HEK293 (cell line): Measurements from ENCODE around the gene EPHB3.
A peak's percentile ranks its signal among the peaks of the same experiment; 100 is the strongest.

Experiments used
- CTCF ChIA-PET: fragments of 350-600 bp; formaldehyde crosslinking; extraction: SDS; loops from one replicate; lab custom pipeline; 2021; ENCODE audit warnings: antibody characterized with exemption; lab: Yijun Ruan, JAX
- POLR2A ChIA-PET: fragments of 300-600 bp; formaldehyde crosslinking; extraction: SDS; loops from one replicate; lab custom pipeline; 2020; ENCODE audit warnings: antibody characterized with exemption, inconsistent platforms; lab: Yijun Ruan, JAX
- H3K27ac ChIP-seq: fragments of 200-500 bp; sonication (Bioruptor generic); 2 replicates; pipeline ENCODE4 v1.5.1; 2014; ENCODE audit warnings: low read depth, low read length, control low read depth, inconsistent platforms; ENCODE audit errors: extremely low read depth
- H3K36me3 ChIP-seq, 2 experiments: fragments of 200-500 bp in 1 of 2; sonication (Bioruptor generic) in 1 of 2; 1 replicate in 1 of 2; 2 replicates in 1 of 2; pipeline ENCODE4 v1.5.1; 2014 to 2017; ENCODE audit warnings: inconsistent platforms in 2 of 2, low read length in 2 of 2; ENCODE audit not compliant: control insufficient read depth in 2 of 2, insufficient read depth in 1 of 2
- H3K4me1 ChIP-seq: fragments of 200-500 bp; sonication (Bioruptor generic); 2 replicates; pipeline ENCODE4 v1.5.1; 2014; ENCODE audit warnings: mild to moderate bottlenecking, low read length, inconsistent platforms; ENCODE audit not compliant: control insufficient read depth, insufficient read depth
- H3K4me3 ChIP-seq: 2 replicates; pipeline ENCODE4 v1.5.1; 2011; ENCODE audit warnings: low read depth, mild to moderate bottlenecking, control low read depth, low read length, moderate library complexity
- H3K9me3 ChIP-seq: fragments of 200-500 bp; sonication (Bioruptor generic); 2 replicates; pipeline ENCODE4 v1.5.1; 2014; ENCODE audit warnings: low read depth, low read length, inconsistent platforms; ENCODE audit not compliant: control insufficient read depth, insufficient read depth
- BCL11B ChIP-seq: fragments of 450-650 bp; formaldehyde crosslinking; IDR thresholded peaks from 2 replicates; pipeline ENCODE4 v1.5.1; 2016; ENCODE audit warnings: low read depth, missing biosample characterization, missing genetic modification characterization
- CTCF ChIP-seq: fragments of 450-650 bp; formaldehyde crosslinking; IDR thresholded peaks from 2 replicates; pipeline ENCODE4 v1.5.1; 2016; ENCODE audit warnings: missing biosample characterization, missing genetic modification characterization
- SP7 ChIP-seq: fragments of 450-650 bp; formaldehyde crosslinking; IDR thresholded peaks from 2 replicates; pipeline ENCODE4 v1.5.1; 2016; ENCODE audit warnings: missing biosample characterization, missing genetic modification characterization
- ZEB2 ChIP-seq: fragments of 450-650 bp; formaldehyde crosslinking; IDR thresholded peaks from 2 replicates; pipeline ENCODE4 v1.5.1; 2016; ENCODE audit warnings: missing biosample characterization, missing genetic modification characterization
- ZFHX2 ChIP-seq: fragments of 450-650 bp; formaldehyde crosslinking; conservative IDR thresholded peaks from 2 replicates; pipeline ENCODE4 v1.5.1; 2016; ENCODE audit warnings: missing biosample characterization, missing genetic modification characterization
- ZFP3 ChIP-seq: fragments of 450-650 bp; formaldehyde crosslinking; IDR thresholded peaks from 2 replicates; pipeline ENCODE4 v1.5.1; 2016; ENCODE audit warnings: low read depth, missing biosample characterization, missing genetic modification characterization
- ZNF114 ChIP-seq: fragments of 450-650 bp; formaldehyde crosslinking; IDR thresholded peaks from 2 replicates; pipeline ENCODE4 v1.5.0; 2017; ENCODE audit warnings: missing biosample characterization, missing genetic modification characterization
- ZNF169 ChIP-seq: fragments of 450-650 bp; formaldehyde crosslinking; IDR thresholded peaks from 2 replicates; pipeline ENCODE4 v1.5.1; 2016; ENCODE audit warnings: missing biosample characterization, missing genetic modification characterization
- ZNF2 ChIP-seq: fragments of 450-650 bp; formaldehyde crosslinking; IDR thresholded peaks from 2 replicates; pipeline ENCODE4 v1.5.1; 2016; ENCODE audit warnings: missing biosample characterization, missing genetic modification characterization
- ZNF274 ChIP-seq, 2 experiments: fragments of 200-500 bp in 1 of 2; fragments of 450-650 bp in 1 of 2; sonication (Bioruptor generic) in 1 of 2; formaldehyde crosslinking in 1 of 2; IDR thresholded peaks; 2 replicates each; pipeline versions ENCODE4 v1.5.1 to v1.6.1; 2014 to 2016; ENCODE audit warnings: borderline replicate concordance in 1 of 2, inconsistent platforms in 1 of 2, low read length in 1 of 2, missing biosample characterization in 1 of 2, missing genetic modification characterization in 1 of 2
- ZNF391 ChIP-seq: fragments of 450-650 bp; formaldehyde crosslinking; IDR thresholded peaks from 2 replicates; pipeline ENCODE4 v1.5.1; 2016; ENCODE audit warnings: low read depth, missing biosample characterization, missing genetic modification characterization, borderline replicate concordance
- ZNF549 ChIP-seq: fragments of 450-650 bp; IDR thresholded peaks from 2 replicates; pipeline ENCODE4 v1.5.1; 2018; ENCODE audit warnings: missing biosample characterization, missing genetic modification characterization, mild to moderate bottlenecking, inconsistent platforms, moderate library complexity
- ZNF561 ChIP-seq: fragments of 450-650 bp; IDR thresholded peaks from 2 replicates; pipeline ENCODE4 v1.5.1; 2018; ENCODE audit warnings: missing biosample characterization, missing genetic modification characterization, borderline replicate concordance
- ZNF610 ChIP-seq: fragments of 450-650 bp; formaldehyde crosslinking; IDR thresholded peaks from 2 replicates; pipeline ENCODE4 v1.5.1; 2016; ENCODE audit warnings: missing biosample characterization, missing genetic modification characterization, borderline replicate concordance
- ZNF654 ChIP-seq: fragments of 450-650 bp; formaldehyde crosslinking; IDR thresholded peaks from 2 replicates; pipeline ENCODE4 v1.5.1; 2016; ENCODE audit warnings: low read depth, missing biosample characterization, missing genetic modification characterization
- ZNF660 ChIP-seq: fragments of 450-650 bp; IDR thresholded peaks from 2 replicates; pipeline ENCODE4 v1.5.1; 2018; ENCODE audit warnings: missing biosample characterization, mild to moderate bottlenecking, missing genetic modification characterization
- ZNF664 ChIP-seq: fragments of 450-650 bp; formaldehyde crosslinking; IDR thresholded peaks from 2 replicates; pipeline ENCODE4 v1.5.1; 2016; ENCODE audit warnings: missing biosample characterization, missing genetic modification characterization
- ZNF670 ChIP-seq: fragments of 450-650 bp; formaldehyde crosslinking; IDR thresholded peaks from 2 replicates; pipeline ENCODE4 v1.5.1; 2016; ENCODE audit warnings: missing biosample characterization, missing genetic modification characterization, low read depth
- ZNF701 ChIP-seq: fragments of 450-650 bp; formaldehyde crosslinking; IDR thresholded peaks from 2 replicates; pipeline ENCODE4 v1.5.1; 2016; ENCODE audit warnings: missing biosample characterization, missing genetic modification characterization
- ZNF747 ChIP-seq: fragments of 450-650 bp; formaldehyde crosslinking; IDR thresholded peaks from 2 replicates; pipeline ENCODE4 v1.5.1; 2016; ENCODE audit warnings: missing biosample characterization, missing genetic modification characterization
- ZNF837 ChIP-seq: fragments of 450-650 bp; formaldehyde crosslinking; IDR thresholded peaks from 2 replicates; pipeline ENCODE4 v1.5.1; 2016; ENCODE audit warnings: missing biosample characterization, missing genetic modification characterization
- TF ChIP-seq, protein P1 (sequence below): fragments of 450-650 bp; formaldehyde crosslinking; IDR thresholded peaks from 2 replicates; pipeline ENCODE4 v1.5.1; 2016; ENCODE audit warnings: missing biosample characterization, missing genetic modification characterization
- TF ChIP-seq, protein P2 (sequence below): fragments of 450-650 bp; formaldehyde crosslinking; IDR thresholded peaks from 2 replicates; pipeline ENCODE4 v1.5.1; 2016; ENCODE audit warnings: missing biosample characterization, missing genetic modification characterization, borderline replicate concordance
- TF ChIP-seq, protein P3 (sequence below): fragments of 450-650 bp; formaldehyde crosslinking; conservative IDR thresholded peaks from 2 replicates; pipeline ENCODE4 v1.5.1; 2016; ENCODE audit warnings: low read depth, missing biosample characterization, missing genetic modification characterization

EPHB3 gene

GRCh38 chr3:184543256-184543655 is 18.3 kb upstream of the EPHB3 start (continued):
- TF ChIP-seq BCL11B (tag by site-specific recombination) (no peak), ZNF549 (tag by site-specific recombination) (no peak), ZEB2 (tag by site-specific recombination) (no peak), ZNF114 (tag by site-specific recombination) (no peak), ZNF664 (no peak), ZNF169 (no peak)
- TF ChIP-seq, protein P1, sequence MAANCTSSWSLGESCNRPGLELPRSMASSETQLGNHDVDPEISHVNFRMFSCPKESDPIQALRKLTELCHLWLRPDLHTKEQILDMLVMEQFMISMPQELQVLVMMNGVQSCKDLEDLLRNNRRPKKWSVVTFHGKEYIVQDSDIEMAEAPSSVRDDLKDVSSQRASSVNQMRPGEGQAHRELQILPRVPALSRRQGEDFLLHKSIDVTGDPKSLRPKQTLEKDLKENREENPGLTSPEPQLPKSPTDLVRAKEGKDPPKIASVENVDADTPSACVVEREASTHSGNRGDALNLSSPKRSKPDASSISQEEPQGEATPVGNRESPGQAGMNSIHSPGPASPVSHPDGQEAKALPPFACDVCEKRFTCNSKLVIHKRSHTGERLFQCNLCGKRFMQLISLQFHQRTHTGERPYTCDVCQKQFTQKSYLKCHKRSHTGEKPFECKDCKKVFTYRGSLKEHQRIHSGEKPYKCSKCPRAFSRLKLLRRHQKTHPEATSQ (tag by site-specific recombination), result no peak

DNA sequence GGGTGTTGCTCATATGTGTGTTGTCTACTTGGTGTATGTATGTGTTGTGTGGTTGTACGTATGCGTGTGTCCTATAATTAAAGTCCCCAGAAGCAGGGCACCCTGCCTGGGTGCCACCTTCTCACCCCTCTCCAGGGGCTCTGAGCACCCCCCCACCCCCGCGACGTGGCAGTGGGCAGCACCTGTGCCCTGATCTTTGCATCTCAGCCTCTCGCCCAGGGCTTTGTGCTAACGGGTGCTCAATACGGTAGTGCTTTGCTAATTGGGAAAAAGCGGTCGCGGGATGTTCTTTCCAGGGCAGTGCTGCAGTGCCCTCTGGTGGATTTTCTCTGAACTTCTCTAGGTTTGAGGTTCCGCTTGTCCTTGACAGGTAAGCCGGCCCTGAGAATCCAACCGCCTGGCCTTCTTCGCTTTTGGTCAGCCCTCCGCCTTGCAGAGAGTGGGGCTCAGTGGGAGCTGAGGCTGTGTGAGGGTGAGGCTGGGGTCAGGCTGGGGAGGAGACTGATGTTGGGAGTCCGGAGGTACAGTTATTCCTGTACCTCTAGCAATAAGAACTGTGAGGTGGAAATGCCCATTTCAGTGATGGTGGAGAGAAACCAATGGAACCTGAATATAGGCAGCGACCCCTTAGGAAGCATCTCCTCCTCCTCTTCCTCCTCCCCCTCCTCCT is 17.6 kb upstream of the EPHB3 start:
- Histone ChIP-seq H3K36me3 (no peaks in the 10 kb centered on the region), H3K27ac (no peak overlapping the region), H3K9me3 (no peaks in the 10 kb centered on the region), H3K4me1 (no peaks in the 10 kb centered on the region), H3K4me3 (no peak overlapping the region)
- CTCF ChIA-PET, result interaction anchor here (0.6 to 12.4 kb wide), 8 partner anchors 9 to 171 kb away, joined by 3 to 184 read pairs (median 3); no protein-coding TSS in a partner anchor
- POLR2A ChIA-PET, result no interaction called here
- TF ChIP-seq ZNF2 (peak; percentile 48; the same call in 1 of the 2 replicates), ZNF747 (tag by site-specific recombination) (no peak), ZNF391 (no peak), ZNF670 (tag by site-specific recombination) (no peak), SP7 (tag by site-specific recombination) (0 out of 2 replicates have a peak, but pooled peaks have one; percentile 10), ZNF660 (tag by site-specific recombination) (peak; percentile 77), ZNF701 (tag by site-specific recombination) (no peak), ZNF561 (tag by site-specific recombination) (no peak), ZNF610 (tag by site-specific recombination) (no peak), ZNF654 (tag by site-specific recombination) (peak; percentile 89), CTCF (tag by site-specific recombination) (peak; percentile 63; the same call in 1 of the 2 replicates), ZFHX2 (tag by site-specific recombination) (peak; percentile 23; the same call in 1 of the 2 replicates), ZNF837 (tag by site-specific recombination) (no peak), ZNF274 (IDR thresholded peaks at IDR 0.05; ENCODE audit: low read length) (no peak), ZNF274 (tag by site-specific recombination; IDR thresholded peaks at IDR 0.05; ENCODE audit: borderline replicate concordance) (no peak), ZFP3 (tag by site-specific recombination) (no peak)
- TF ChIP-seq, protein P2, sequence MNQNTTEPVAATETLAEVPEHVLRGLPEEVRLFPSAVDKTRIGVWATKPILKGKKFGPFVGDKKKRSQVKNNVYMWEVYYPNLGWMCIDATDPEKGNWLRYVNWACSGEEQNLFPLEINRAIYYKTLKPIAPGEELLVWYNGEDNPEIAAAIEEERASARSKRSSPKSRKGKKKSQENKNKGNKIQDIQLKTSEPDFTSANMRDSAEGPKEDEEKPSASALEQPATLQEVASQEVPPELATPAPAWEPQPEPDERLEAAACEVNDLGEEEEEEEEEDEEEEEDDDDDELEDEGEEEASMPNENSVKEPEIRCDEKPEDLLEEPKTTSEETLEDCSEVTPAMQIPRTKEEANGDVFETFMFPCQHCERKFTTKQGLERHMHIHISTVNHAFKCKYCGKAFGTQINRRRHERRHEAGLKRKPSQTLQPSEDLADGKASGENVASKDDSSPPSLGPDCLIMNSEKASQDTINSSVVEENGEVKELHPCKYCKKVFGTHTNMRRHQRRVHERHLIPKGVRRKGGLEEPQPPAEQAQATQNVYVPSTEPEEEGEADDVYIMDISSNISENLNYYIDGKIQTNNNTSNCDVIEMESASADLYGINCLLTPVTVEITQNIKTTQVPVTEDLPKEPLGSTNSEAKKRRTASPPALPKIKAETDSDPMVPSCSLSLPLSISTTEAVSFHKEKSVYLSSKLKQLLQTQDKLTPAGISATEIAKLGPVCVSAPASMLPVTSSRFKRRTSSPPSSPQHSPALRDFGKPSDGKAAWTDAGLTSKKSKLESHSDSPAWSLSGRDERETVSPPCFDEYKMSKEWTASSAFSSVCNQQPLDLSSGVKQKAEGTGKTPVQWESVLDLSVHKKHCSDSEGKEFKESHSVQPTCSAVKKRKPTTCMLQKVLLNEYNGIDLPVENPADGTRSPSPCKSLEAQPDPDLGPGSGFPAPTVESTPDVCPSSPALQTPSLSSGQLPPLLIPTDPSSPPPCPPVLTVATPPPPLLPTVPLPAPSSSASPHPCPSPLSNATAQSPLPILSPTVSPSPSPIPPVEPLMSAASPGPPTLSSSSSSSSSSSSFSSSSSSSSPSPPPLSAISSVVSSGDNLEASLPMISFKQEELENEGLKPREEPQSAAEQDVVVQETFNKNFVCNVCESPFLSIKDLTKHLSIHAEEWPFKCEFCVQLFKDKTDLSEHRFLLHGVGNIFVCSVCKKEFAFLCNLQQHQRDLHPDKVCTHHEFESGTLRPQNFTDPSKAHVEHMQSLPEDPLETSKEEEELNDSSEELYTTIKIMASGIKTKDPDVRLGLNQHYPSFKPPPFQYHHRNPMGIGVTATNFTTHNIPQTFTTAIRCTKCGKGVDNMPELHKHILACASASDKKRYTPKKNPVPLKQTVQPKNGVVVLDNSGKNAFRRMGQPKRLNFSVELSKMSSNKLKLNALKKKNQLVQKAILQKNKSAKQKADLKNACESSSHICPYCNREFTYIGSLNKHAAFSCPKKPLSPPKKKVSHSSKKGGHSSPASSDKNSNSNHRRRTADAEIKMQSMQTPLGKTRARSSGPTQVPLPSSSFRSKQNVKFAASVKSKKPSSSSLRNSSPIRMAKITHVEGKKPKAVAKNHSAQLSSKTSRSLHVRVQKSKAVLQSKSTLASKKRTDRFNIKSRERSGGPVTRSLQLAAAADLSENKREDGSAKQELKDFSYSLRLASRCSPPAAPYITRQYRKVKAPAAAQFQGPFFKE (tag by site-specific recombination), result no peak
- TF ChIP-seq, protein P3, sequence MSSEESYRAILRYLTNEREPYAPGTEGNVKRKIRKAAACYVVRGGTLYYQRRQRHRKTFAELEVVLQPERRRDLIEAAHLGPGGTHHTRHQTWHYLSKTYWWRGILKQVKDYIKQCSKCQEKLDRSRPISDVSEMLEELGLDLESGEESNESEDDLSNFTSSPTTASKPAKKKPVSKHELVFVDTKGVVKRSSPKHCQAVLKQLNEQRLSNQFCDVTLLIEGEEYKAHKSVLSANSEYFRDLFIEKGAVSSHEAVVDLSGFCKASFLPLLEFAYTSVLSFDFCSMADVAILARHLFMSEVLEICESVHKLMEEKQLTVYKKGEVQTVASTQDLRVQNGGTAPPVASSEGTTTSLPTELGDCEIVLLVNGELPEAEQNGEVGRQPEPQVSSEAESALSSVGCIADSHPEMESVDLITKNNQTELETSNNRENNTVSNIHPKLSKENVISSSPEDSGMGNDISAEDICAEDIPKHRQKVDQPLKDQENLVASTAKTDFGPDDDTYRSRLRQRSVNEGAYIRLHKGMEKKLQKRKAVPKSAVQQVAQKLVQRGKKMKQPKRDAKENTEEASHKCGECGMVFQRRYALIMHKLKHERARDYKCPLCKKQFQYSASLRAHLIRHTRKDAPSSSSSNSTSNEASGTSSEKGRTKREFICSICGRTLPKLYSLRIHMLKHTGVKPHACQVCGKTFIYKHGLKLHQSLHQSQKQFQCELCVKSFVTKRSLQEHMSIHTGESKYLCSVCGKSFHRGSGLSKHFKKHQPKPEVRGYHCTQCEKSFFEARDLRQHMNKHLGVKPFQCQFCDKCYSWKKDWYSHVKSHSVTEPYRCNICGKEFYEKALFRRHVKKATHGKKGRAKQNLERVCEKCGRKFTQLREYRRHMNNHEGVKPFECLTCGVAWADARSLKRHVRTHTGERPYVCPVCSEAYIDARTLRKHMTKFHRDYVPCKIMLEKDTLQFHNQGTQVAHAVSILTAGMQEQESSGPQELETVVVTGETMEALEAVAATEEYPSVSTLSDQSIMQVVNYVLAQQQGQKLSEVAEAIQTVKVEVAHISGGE, result peak; percentile 30; the same call in 1 of the 2 replicates
